GM18870 (cell line): ENCODE results near the gene TMCC2.
"Not testable (repeated sequence)": the region's sequence is repeated elsewhere in the genome, so short reads cannot be mapped to it uniquely, and the experiment has no call there.

Source experiments
- ATAC-seq: cut with Tn5 transposase; IDR thresholded peaks from one replicate; pipeline ENCODE4 v1.9.1; 2021; ENCODE audit warnings: moderate library complexity; ENCODE audit not compliant: unreplicated experiment

TMCC2 gene

DNA sequence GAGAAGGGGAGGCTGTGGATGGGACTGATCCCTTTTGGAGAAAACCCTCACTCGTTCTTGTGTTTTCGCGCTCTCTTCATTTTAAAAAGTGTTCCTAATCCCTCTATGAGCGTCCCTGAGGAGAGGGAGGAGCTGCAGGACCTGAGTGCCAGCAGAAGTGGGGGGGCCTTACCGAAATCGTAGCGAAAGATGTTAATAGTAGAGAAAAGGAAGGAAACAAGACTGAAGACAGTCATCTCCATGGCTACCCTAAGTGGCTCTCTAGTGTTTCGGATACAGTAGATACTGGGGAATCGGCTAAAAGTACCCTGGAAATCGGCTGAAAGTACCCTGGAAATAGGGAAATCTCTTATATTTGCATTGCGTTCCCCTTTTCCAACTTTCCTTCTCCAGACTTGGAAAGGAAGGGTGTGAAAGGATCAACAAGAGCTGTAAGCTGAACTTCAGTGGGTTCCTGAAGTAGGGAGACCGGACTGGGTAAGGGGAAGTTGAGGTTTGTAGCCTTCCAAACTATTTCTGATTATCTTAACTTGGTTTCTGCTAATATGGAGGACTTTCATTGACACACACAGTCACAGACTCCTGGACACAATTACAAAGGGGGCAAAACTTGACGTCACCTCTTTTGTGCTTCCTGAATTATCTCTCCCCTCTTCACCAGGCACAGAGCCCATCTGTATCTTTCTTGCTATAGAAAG lies 15.8 kb upstream of the TMCC2 start:
- ATAC-seq, result peak; percentile 28

DNA sequence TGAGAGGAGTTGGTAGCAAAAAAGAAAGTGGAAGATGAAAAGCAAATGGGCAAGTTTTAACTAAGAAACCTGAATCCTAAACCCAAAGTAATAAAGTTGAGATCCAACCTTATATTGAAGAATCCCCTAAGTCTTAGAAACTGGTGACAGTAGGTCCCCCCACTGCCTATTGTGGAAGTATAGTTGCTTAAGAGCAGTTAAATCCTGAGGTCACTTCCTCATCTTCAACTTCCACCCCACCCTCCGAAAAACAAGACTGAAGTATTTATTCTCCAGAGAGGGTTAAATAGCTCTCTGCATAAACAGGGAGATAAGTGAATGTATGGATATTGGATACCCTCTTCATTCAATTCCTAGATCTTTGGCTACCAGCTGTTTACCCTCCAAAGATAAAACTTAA lies 13.0 kb upstream of the TMCC2 start:
- ATAC-seq, result no peak

DNA sequence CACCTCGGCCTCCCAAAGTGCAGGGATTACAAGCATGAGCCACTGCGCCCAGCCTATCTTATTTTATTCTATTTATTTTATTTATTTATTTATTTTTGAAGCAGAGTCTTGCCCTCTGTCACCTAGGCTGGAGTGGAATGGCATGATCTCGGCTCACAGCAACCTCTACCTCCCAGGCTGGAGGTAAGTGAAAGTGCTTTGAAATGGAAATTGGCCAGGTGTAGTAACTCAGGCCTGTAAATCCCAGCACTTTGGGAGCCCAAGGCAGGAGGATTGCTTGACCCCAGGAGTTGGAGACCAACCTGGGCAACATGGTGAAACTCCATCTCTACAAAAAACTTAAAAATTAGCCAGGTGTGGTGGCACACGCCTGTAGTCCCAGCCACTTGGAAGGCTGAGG lies 11.2 kb upstream of the TMCC2 start:
- ATAC-seq, result no peak

DNA sequence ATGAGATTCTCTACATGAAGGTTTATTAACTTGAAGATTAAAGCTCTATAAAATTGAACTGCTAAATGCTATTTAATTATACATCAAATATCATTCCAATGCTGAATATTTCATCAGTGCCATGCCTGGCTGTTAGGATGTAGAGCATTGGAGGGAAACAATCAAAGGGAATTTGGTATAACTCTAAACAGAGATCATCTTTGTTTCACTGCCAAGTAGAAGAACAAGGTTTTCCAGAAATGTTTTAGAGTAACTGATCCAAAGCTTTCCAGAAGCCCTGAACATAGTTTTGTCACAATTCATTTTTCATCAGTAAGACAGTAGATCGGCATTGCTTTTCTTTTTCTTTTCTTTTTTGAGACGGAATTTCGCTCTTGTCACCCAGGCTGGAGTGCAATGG lies 10.3 kb upstream of the TMCC2 start:
- ATAC-seq, result no peak

DNA sequence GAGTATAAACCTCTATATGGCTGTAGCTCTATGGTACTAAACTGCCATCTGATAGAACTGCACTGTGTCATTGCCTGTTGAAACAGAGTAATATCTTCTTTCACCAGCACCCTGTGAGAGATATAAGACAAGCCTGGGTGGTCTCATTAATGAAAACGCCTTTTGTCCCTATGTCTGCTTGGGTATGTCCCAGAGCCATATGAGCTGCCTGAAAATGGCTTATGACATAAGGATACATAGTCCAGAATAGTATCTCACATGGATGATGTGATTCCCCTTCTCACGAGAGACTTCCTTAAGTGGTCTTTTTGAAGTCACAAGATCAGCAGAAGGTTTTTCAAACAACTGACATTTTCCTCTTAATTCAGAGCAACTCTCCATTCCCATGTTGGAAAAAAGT lies 7.3 kb upstream of the TMCC2 start:
- ATAC-seq, result no peak

DNA sequence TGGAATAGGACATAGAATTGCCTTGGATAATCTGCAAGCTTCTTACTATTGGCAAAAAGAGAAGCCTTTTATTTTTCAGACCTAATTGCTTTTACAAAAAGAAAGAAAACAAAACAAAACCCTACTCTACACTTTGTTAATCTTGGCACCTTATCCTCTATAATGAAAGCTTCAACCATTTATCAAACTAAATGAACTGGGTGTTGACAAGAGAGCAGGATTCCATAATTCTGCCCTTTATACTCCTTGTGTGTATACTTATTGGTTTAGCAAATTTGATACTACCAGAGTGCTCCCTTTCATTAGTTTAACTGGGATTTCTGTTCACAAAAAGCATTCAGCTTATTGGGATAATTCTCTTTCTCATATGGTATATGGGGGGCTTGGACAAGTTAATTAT lies 3.0 kb upstream of the TMCC2 start:
- ATAC-seq, result no peak

DNA sequence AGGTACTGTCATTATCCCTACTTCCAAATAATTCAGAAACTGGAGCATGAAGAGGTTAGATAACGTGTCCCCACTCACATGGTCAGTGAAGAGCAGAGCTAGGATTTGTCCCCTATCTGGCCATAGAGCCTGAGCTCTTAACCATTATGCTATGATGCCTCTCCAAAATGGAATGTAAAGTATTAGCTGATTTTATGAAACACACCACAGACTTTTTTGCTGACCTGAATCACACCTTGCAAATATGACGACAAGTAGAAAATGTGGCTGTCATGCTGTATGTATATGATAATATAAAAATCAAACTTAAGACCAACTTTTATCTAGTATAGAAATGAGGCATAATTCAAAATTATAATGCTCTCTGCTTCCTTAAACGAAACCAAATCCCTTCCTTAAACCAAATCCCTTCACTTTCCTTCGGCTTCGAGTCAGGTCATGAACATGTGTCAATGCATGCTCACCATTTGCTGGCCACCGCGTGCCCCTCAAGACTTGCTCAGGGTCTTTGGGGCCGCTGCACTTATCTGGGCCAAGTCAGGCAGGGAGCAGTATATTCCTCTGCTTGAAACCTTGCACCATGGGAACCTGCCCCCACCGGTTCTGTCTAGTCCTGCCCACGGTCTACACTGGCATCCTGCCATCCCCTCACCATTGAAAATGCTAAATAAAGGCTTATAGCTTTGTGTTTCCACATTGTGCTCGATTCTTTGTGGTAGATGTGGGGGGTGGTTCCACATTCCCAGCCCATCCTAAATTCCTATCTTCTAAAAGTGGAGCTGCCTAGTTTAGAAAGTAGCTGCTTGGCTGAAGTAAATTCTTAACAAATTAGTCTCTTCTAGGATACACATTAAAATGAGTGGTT lies 1.6 kb upstream of the TMCC2 start:
- no peak for ATAC-seq

DNA sequence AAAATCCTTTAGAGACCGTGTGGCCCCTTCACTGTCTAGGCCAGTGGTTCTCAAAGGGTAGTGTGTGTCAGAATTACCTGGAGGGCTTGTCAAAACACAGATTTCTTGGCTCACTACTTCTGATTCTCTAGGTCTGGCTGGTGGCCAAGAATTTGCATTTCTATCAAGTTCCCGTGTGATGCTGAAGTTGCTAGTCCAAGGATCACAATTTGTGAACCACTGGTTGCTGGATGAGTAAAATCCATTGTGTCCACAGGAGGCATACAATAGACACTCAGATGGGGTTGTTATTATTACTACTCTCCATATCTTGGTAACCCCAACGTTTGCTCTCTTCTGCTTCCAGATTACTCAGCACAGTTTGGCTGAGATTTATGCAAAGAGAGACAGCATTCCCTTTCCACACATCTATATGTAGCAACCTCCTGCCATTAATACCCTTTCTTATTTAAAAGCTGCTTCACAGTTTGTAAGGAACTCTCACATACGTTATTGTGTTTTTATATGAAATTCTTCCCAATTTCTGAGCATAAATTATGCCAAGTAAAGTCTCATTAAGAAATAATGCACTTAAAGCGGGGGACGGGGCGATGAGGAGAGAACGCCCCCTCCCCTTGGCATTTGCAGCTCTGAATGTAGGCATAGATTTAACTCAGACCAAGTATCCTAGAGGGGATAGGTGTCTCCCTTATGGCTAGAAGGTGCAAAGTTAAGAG lies 720 bp upstream of the TMCC2 start:
- ATAC-seq, result no peak

DNA sequence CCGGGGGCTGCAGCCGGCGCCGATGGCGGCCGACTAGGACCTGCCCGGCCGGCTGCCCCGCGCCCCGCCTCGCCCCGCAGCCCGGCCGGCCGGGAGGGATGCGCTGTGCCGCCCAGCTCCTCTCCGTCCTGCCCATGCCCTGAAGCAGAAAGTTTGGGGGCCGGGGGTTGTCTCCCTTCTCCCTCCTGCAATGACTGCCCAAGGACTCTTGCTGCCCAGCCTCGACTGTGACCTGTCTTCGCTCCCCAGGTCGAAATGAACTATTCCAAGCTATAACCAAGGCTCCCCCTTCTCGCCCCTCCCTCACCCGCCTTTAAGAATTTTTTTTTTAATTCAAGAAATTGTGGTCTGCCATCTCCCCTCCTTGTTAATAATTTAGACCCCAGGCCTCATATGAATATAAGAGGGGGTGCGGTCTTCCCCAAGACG lies 361 bp downstream of the TMCC2 start:
- ATAC-seq, result no peak

DNA sequence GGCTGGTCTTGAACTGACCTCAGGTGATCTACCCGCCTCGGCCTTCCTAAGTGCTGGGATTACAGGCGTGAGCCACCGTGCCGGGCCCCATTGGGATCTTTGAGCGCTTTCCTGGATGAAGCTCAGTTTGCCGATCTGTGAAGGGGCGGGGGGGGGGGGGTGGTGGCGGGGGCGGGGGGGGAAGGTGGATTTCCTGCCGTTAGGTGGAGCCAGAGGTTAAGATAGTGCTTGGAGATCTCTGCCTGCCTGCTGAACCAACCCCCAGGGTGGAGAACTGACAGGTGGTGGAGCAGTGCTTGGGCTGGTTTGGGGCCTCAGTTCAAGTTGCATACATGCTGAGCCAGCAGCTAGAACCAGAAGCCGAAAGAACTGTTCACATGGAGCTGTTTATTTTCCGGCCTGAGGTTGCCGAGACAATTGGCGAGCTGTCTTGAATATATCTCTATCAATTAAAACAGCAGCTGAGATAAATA lies 1.7 kb downstream of the TMCC2 start:
- ATAC-seq, result no peak

DNA sequence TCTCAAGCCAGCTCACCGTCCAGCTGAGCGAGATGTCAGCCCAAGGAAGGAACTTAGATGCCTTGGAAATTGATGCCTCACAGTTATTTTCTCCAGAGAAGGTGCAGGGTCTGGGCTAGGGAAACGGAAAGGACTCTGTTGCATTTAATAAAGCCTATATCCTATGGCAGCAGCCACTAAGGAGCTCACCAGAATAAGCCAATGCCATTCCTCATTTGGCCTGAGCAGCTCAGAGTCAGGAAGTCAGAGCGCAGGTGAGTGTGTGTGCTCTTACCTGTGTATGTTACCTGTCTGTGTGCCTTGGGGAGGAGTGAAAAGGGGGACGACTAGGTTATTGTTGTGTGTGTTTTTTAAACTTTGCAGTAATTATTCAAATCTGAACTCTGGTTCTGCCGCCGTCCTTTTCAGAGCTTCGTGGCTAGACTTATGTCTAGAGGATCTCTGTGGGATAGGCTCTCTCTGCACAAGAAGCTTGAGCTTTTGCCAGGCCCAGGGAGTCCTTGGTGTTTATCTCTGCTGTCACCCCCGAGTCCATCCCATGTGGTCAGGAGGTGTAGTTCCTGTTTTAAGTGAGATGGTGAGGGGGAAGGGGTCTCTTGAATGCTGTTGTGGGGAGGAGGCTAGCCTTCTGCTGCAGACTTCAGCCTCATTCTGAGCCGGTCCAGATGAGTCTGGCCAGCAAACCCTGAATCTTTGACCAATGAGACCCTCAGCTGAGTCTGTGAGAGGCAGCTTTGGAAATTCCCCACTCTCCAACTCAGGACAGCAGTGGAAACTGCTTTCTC lies 2.4 kb downstream of the TMCC2 start:
- ATAC-seq, result no peak

DNA sequence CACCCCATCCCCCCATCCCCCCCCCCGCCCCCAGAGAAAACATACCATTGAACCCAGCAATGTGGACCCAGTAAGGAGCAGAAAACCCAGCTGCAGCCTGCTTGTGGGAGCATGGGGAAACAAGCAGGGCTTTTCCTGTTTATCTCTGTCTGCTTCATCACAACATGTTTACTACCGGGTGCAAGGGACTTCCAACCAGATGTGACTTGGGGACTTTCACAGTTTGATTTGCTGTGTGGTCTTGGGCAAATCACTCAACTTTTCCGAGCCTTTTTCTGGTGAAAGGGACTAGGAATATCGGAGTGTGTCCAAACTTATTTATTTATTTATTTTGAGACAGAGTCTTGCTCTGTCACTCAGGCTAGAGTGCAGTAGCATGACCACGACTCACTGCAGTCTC lies 3.2 kb downstream of the TMCC2 start:
- no peak for ATAC-seq

DNA sequence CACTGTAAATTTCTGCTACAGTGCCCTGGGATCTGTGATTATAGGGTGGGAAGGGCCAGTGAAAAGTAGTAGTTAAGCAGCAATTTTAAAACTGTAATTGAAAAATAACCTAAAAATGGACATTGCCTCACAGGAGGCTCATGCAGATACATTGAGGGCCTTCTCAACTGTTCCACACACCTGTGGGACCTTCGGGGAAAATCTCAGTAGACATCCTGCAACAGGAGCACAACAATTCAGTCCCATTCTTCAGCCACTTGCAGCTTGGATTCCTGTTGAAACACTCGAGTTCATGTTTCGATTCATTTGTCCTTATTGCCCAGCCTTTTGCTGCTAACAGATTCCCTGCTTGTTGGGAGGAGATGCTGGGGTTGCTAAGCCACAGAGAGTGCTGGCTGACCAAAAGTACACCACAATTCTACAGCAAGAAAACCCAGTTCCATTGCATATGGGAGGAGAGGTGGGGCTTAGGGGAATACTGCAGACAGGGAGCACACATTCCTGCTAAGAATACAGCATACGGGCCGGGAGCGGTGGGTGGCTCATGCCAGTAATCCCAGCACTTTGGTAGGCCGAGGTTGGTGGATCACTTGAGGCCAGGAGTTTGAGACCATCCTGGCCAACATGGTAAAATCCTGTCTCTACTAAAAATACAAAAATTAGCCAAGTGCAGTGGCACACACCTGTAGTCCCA lies 4.5 kb downstream of the TMCC2 start:
- no peak for ATAC-seq

DNA sequence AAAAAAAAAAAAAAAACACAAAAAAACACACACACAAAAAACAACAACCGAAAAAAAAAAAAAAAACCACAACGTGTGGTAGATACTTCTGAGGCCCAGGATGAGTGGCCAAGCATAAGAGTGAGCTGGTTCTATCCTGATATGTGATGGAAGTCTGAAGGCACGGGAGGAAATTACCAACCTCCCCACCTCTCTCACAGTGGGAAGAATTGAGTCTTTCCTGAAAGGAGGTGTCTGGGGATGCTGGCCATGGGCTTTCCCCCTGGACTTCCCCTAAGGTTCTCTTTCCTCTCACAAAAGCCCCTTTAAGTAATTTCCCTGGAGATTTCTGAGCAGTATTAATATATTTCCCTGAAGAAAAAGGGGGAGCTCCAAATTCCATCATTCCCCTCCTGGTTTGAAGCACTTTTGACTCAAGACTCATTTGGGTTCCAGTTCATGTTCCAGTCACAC lies 5.2 kb downstream of the TMCC2 start:
- ATAC-seq, result no peak

DNA sequence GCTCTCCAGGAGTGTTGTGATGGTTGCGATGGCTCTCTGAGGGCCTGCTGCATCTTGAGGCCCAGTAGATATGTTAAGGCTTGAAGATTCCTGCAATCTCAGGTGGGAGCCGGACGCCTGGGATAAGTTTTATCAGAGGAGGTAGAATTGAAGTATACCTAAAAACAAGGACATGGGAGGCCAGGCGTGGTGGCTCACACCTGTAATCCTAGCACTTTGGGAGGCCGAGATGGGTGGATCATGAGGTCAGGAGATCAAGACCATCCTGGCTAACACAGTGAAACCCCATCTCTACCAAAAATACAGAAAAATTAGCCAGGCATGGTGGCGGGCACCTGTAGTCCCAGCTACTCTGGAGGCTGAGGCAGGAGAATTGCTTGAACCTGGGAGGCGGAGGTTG lies 6.2 kb downstream of the TMCC2 start:
- ATAC-seq, result not testable (repeated sequence)

DNA sequence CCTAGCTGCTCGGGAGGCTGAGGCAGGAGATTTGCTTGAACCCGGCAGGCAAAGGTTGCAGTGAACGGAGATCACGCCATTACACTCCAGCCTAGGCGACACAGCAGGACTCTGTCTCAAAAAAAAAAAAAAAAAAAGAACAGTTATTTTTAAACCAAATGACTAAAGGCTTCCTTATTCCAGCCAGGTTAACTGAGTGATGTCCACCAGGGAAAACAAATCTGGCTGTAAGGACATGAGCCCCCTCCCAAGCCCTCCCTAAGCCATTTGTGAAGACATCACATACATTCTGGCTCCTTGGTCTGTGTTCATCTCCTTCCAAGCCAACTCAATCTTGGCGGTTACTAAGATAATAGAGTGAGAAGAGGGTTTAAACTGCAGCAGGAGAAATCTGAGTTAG lies 8.2 kb downstream of the TMCC2 start:
- no peak for ATAC-seq

DNA sequence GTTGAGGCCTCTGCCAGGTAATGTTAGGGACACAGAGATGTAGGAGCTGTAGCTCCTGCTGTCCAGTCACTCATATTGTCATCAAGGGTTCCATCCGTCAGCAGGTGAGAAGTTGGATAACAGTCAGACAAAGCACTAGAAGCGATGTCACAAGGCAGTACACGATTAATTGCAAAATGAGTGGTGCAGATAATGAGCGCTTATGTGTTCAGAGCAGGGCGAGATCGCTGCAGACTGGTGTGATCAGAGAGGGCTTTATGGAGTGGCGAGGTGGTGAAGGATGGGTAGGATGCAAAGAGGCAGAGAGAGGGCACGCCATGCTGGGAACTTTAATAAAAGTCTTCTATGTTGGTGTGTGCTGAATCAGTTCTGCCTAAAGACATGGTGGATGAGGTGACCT lies 8.8 kb downstream of the TMCC2 start:
- ATAC-seq, result no peak

DNA sequence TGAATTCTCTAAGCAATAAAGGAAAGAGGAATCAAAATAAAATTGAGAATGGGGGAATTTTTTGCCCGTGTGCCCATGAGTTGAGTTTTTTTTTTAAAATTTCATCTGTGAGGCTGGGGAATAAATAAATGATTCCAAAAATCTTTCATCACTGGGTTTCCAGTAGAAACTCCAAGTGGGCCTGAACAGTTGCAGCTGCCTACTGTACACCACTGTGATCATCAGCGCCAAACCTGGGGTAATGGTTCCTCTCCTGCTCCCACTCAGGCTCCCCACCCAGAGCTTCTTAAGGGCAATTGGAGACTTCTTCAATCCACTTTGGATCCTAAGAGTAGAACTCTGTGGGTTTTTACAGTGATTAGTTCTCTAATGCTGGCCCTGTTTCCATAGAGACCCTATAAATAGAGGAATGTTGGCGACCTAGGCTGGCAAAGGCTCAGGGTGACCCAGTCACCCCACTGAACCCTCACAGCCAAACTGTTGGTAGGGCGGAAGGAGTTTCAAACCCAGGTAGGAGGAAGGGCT lies 9.3 kb downstream of the TMCC2 start:
- ATAC-seq, result no peak

DNA sequence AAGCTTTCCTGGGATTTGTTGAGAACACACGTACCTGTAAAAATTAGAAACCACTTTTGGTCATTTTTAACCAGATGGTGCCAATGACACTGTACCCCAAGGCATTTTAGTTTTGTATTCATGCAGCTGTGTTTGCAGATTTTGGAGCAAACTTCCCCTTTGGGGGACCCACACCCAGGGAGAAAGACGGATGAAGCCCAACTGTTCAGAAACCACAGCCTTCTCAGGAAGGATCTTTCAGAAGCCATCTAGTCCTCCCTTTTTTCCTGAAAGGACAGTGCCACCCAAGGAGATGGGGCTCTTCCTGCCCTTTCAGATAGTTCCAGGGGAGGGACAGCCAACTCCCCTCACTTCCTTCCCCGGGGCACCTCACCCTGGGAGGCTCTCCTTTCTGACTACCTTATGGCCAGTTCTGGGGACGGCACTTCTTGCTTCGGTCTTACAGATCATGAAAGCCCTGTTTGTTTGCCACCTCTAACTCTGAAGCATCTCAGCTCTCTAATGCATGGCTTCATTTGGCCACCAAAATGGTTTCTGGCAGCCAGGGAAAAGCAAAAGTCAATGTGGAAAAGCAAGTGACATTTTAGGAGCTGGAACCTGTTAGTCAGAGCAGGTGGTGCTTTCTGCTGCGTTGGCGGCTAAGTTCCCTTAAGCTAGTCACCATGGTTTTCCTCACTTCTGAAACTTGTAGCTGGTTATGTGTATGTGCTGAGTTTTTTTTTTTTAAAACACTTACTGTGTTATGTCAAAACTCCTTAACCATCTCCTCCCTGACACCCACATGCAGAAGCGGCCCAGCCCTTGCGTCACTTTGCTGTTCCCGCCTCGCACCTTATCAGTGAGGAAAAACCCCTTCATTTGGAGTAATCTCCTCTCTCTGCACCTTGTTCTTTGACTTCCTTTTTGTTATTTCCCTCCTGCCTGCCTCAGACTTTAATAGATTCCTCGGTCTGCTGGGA lies 10.1 kb downstream of the TMCC2 start:
- no peak for ATAC-seq
